WTC11 (cell line): ENCODE results near the gene GUCA1A. TPM values are rescaled to one million over a fixed set of nuclear protein-coding genes. Genes with fewer than 3 reads are reported as not detected.
A peak's percentile ranks its signal among the peaks of the same experiment; 100 is the strongest.

ENCODE experiments used
- ATAC-seq: fragments of 200-7000 bp; cut with Tn5 transposase; 2 replicates; pipeline ENCODE4 v1.10.0; 2021; ENCODE audit warnings: mild to moderate bottlenecking, moderate library complexity
- CTCF ChIA-PET: fragments of 300-600 bp; sonication (Branson Sonifier 250); formaldehyde crosslinking; loops from one replicate; lab custom pipeline; 2021; ENCODE audit warnings: antibody characterized with exemption; lab: Charles Lee
- POLR2A ChIA-PET: fragments of 350-600 bp; sonication (Branson Sonifier 250); formaldehyde crosslinking; loops from one replicate; lab custom pipeline; 2021; ENCODE audit warnings: antibody characterized with exemption; lab: Charles Lee
- DNase-seq: peaks from one replicate; pipeline ENCODE4 v3.0.0; 2021; ENCODE audit warnings: low spot score
- H3K27ac Mint-ChIP-seq: 2 replicates; pipeline ENCODE4 v1.8.0; 2021; ENCODE audit warnings: mixed read lengths
- H3K27me3 Mint-ChIP-seq: 2 replicates; pipeline ENCODE4 v1.8.0; 2021; ENCODE audit warnings: low read depth, mild to moderate bottlenecking, moderate library complexity, mixed read lengths
- H3K36me3 Mint-ChIP-seq: 2 replicates; pipeline ENCODE4 v1.8.0; 2021; ENCODE audit warnings: mixed read lengths
- H3K4me1 Mint-ChIP-seq: 2 replicates; pipeline ENCODE4 v1.8.0; 2022; ENCODE audit warnings: mixed read lengths
- H3K4me3 Mint-ChIP-seq: 2 replicates; pipeline ENCODE4 v1.8.0; 2021; ENCODE audit warnings: mild to moderate bottlenecking, moderate library complexity, mixed read lengths
- H3K9me3 Mint-ChIP-seq: 2 replicates; pipeline ENCODE4 v1.8.0; 2021; ENCODE audit warnings: mixed read lengths
- CBFB ChIP-seq: sonication (generic); formaldehyde crosslinking; IDR thresholded peaks from 2 replicates; pipeline ENCODE4 v1.8.1; 2022; ENCODE audit warnings: mild to moderate bottlenecking, low read depth, missing genetic modification reagents
- CREM ChIP-seq: sonication (generic); formaldehyde crosslinking; IDR thresholded peaks from 2 replicates; pipeline ENCODE4 v1.8.1; 2022; ENCODE audit warnings: mild to moderate bottlenecking, missing genetic modification reagents, moderate library complexity
- JAZF1 ChIP-seq: fragments of 250-450 bp; sonication (Bioruptor Pico); IDR thresholded peaks from 2 replicates; pipeline ENCODE4 v1.9.0; 2021; ENCODE audit warnings: moderate library complexity, mild to moderate bottlenecking, inconsistent platforms
- JUN ChIP-seq: sonication (generic); formaldehyde crosslinking; IDR thresholded peaks from 2 replicates; pipeline ENCODE4 v1.8.0; 2023; ENCODE audit warnings: mild to moderate bottlenecking, missing genetic modification reagents
- KAT7 ChIP-seq: sonication (generic); formaldehyde crosslinking; IDR thresholded peaks from 2 replicates; pipeline ENCODE4 v1.8.1; 2023; ENCODE audit warnings: missing genetic modification reagents, mild to moderate bottlenecking, borderline replicate concordance
- NR3C1 ChIP-seq: sonication (generic); formaldehyde crosslinking; conservative IDR thresholded peaks from 2 replicates; pipeline ENCODE4 v1.8.1; 2023; ENCODE audit warnings: low read depth, mild to moderate bottlenecking, missing genetic modification reagents
- SMAD3 ChIP-seq: sonication (generic); formaldehyde crosslinking; IDR thresholded peaks from 2 replicates; pipeline ENCODE4 v1.8.0; 2022; ENCODE audit warnings: missing genetic modification reagents, mild to moderate bottlenecking, borderline replicate concordance
- TEAD1 ChIP-seq: sonication (generic); formaldehyde crosslinking; IDR thresholded peaks from 2 replicates; pipeline ENCODE4 v1.8.0; 2022; ENCODE audit warnings: mild to moderate bottlenecking, missing genetic modification reagents
- ZBTB21 ChIP-seq: sonication (generic); formaldehyde crosslinking; IDR thresholded peaks from 2 replicates; pipeline ENCODE4 v1.8.1; 2023; ENCODE audit warnings: mild to moderate bottlenecking, missing genetic modification reagents, borderline replicate concordance
- ZNF263 ChIP-seq: sonication (generic); formaldehyde crosslinking; IDR thresholded peaks from 2 replicates; pipeline ENCODE4 v1.8.1; 2022; ENCODE audit warnings: low read depth, mild to moderate bottlenecking, moderate library complexity, missing genetic modification reagents
- ZNF317 ChIP-seq: sonication (generic); formaldehyde crosslinking; IDR thresholded peaks from 2 replicates; pipeline ENCODE4 v1.8.1; 2023; ENCODE audit warnings: low read depth, mild to moderate bottlenecking, moderate library complexity, missing genetic modification reagents, borderline replicate concordance
- ZNF416 ChIP-seq: fragments of 250-450 bp; sonication (Bioruptor Pico); IDR thresholded peaks from 2 replicates; pipeline ENCODE4 v1.9.0; 2021; ENCODE audit warnings: mild to moderate bottlenecking, inconsistent platforms
- ZNF423 ChIP-seq: fragments of 250-450 bp; sonication (Bioruptor Pico); IDR thresholded peaks from 2 replicates; pipeline ENCODE4 v2.1.2; 2022; ENCODE audit warnings: mild to moderate bottlenecking, moderate library complexity
- total RNA-seq: library from RNA; stranded (reverse); gene quantifications from 3 replicates; pipeline ENCODE4 v1.2.3, GENCODE V29; 2021
- TF ChIP-seq, protein P1 (sequence below): fragments of 200-600 bp; IDR thresholded peaks from 2 replicates; pipeline ENCODE4 v1.8.0; 2022; ENCODE audit warnings: antibody characterized with exemption
- TF ChIP-seq, protein P2 (sequence below): sonication (generic); formaldehyde crosslinking; IDR thresholded peaks from 2 replicates; pipeline ENCODE4 v1.8.0; 2022; ENCODE audit warnings: mild to moderate bottlenecking, missing genetic modification reagents
- TF ChIP-seq, protein P3 (sequence below): sonication (generic); formaldehyde crosslinking; IDR thresholded peaks from 2 replicates; pipeline ENCODE4 v1.8.1; 2022; ENCODE audit warnings: mild to moderate bottlenecking, moderate library complexity, missing genetic modification reagents
- TF ChIP-seq, protein P4 (sequence below): sonication (generic); formaldehyde crosslinking; IDR thresholded peaks from 2 replicates; pipeline ENCODE4 v1.8.1; 2023; ENCODE audit warnings: mild to moderate bottlenecking, missing genetic modification reagents
- TF ChIP-seq, protein P5 (sequence below): fragments of 250-450 bp; sonication (Bioruptor Pico); conservative IDR thresholded peaks from 2 replicates; pipeline ENCODE4 v1.9.0; 2021; ENCODE audit warnings: mild to moderate bottlenecking
- TF ChIP-seq, protein P6 (sequence below): sonication (generic); formaldehyde crosslinking; IDR thresholded peaks from 2 replicates; pipeline ENCODE4 v1.8.1; 2022; ENCODE audit warnings: low read depth, mild to moderate bottlenecking, moderate library complexity, missing genetic modification reagents, borderline replicate concordance

Gene GUCA1A
- total RNA-seq, 1 experiment from 2014 or later, result 10.9 TPM

DNA sequence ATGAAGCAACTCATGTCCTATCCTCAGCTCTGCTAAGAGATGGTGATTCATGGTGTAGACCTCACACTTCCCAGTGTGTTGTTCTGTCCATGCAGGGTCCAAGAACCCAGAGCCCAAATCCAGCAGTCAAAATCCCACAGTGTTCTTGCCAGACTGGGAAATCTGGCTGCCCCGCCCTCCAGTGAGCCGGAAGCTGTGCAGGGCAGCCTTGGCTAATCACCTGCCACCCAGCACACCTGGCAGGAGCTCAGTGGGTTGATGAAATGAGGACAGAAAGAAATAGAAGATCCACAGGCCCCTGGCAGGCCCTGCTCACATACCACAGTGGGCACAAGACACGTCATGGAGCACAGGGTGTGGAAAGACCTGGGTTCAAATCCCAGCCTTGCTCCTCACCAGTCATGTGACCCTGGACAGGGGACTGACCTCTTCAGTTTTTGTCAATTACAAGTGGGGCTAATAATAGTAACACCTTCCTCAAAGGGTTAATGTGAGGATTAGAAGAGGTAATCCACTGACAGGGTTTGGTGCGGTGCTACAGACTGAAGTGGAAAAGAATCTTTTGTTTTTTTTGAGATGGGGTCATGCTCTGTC, 13.6 kb upstream of the GUCA1A start:
- CTCF ChIA-PET, result interaction anchor here (0.6 to 1.3 kb wide), 2 partner anchors 55 to 655 kb away, joined by 3 to 5 read pairs; no protein-coding TSS in a partner anchor

DNA sequence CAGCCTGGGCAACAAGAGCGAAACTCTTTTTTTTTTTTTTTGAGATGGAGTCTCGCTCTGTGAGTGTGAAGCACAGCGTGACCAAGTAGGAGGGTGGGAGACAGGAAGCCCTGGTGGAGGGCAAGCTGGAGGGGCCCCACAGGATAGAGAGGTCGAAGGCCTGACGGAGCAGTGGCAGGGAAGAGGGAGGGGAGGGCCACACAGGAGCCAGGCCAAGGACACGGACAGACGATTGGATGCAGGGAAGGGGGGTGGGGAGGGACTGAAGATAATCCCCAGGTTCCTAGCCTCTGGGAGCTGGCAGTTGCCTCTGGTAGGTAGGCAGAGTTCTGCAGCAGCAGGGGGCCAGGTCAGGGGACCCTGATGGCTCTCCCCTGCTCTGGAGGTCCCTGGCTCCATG, 10.8 kb upstream of the GUCA1A start:
- DNase-seq (no peak), ATAC-seq (peak; percentile 6; the same call in 1 of the 2 replicates)
- H3K9me3 Mint-ChIP-seq, result no peaks in the 10 kb centered on the region
- H3K27me3 Mint-ChIP-seq, result peaks cover 32% of the 10 kb centered on the region
- H3K4me1 Mint-ChIP-seq, result peaks cover 58% of the 10 kb centered on the region
- no peaks in the 10 kb centered on the region for H3K36me3 Mint-ChIP-seq
- POLR2A ChIA-PET, result interaction anchor here (0.6 kb wide), 1 partner anchor 18 kb away, joined by 3 read pairs; no protein-coding TSS in a partner anchor
- no peak for TF ChIP-seq ZNF317 (CRISPR knock-in tag)
- no peak for TF ChIP-seq NR3C1 (CRISPR knock-in tag)
- TF ChIP-seq, protein P1, sequence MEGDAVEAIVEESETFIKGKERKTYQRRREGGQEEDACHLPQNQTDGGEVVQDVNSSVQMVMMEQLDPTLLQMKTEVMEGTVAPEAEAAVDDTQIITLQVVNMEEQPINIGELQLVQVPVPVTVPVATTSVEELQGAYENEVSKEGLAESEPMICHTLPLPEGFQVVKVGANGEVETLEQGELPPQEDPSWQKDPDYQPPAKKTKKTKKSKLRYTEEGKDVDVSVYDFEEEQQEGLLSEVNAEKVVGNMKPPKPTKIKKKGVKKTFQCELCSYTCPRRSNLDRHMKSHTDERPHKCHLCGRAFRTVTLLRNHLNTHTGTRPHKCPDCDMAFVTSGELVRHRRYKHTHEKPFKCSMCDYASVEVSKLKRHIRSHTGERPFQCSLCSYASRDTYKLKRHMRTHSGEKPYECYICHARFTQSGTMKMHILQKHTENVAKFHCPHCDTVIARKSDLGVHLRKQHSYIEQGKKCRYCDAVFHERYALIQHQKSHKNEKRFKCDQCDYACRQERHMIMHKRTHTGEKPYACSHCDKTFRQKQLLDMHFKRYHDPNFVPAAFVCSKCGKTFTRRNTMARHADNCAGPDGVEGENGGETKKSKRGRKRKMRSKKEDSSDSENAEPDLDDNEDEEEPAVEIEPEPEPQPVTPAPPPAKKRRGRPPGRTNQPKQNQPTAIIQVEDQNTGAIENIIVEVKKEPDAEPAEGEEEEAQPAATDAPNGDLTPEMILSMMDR, result no peak
- no peak for TF ChIP-seq SMAD3 (CRISPR knock-in tag)
- TF ChIP-seq ZNF416 (CRISPR knock-in tag), result no peak
- TF ChIP-seq TEAD1 (CRISPR knock-in tag), result no peak
- TF ChIP-seq, protein P2, sequence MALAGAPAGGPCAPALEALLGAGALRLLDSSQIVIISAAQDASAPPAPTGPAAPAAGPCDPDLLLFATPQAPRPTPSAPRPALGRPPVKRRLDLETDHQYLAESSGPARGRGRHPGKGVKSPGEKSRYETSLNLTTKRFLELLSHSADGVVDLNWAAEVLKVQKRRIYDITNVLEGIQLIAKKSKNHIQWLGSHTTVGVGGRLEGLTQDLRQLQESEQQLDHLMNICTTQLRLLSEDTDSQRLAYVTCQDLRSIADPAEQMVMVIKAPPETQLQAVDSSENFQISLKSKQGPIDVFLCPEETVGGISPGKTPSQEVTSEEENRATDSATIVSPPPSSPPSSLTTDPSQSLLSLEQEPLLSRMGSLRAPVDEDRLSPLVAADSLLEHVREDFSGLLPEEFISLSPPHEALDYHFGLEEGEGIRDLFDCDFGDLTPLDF, result no peak
- no peak for TF ChIP-seq JUN (CRISPR knock-in tag)
- TF ChIP-seq, protein P3, sequence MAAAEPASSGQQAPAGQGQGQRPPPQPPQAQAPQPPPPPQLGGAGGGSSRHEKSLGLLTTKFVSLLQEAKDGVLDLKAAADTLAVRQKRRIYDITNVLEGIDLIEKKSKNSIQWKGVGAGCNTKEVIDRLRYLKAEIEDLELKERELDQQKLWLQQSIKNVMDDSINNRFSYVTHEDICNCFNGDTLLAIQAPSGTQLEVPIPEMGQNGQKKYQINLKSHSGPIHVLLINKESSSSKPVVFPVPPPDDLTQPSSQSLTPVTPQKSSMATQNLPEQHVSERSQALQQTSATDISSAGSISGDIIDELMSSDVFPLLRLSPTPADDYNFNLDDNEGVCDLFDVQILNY (CRISPR knock-in tag), result no peak
- no peak for TF ChIP-seq ZBTB21
- no peak for TF ChIP-seq CREM (CRISPR knock-in tag)
- TF ChIP-seq, protein P4, sequence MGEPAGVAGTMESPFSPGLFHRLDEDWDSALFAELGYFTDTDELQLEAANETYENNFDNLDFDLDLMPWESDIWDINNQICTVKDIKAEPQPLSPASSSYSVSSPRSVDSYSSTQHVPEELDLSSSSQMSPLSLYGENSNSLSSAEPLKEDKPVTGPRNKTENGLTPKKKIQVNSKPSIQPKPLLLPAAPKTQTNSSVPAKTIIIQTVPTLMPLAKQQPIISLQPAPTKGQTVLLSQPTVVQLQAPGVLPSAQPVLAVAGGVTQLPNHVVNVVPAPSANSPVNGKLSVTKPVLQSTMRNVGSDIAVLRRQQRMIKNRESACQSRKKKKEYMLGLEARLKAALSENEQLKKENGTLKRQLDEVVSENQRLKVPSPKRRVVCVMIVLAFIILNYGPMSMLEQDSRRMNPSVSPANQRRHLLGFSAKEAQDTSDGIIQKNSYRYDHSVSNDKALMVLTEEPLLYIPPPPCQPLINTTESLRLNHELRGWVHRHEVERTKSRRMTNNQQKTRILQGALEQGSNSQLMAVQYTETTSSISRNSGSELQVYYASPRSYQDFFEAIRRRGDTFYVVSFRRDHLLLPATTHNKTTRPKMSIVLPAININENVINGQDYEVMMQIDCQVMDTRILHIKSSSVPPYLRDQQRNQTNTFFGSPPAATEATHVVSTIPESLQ, result no peak
- no peak for TF ChIP-seq JAZF1 (CRISPR knock-in tag)
- no peak for TF ChIP-seq ZNF263 (CRISPR knock-in tag)
- TF ChIP-seq CBFB (CRISPR knock-in tag), result no peak
- no peak for TF ChIP-seq ZNF423 (CRISPR knock-in tag)
- TF ChIP-seq, protein P5, sequence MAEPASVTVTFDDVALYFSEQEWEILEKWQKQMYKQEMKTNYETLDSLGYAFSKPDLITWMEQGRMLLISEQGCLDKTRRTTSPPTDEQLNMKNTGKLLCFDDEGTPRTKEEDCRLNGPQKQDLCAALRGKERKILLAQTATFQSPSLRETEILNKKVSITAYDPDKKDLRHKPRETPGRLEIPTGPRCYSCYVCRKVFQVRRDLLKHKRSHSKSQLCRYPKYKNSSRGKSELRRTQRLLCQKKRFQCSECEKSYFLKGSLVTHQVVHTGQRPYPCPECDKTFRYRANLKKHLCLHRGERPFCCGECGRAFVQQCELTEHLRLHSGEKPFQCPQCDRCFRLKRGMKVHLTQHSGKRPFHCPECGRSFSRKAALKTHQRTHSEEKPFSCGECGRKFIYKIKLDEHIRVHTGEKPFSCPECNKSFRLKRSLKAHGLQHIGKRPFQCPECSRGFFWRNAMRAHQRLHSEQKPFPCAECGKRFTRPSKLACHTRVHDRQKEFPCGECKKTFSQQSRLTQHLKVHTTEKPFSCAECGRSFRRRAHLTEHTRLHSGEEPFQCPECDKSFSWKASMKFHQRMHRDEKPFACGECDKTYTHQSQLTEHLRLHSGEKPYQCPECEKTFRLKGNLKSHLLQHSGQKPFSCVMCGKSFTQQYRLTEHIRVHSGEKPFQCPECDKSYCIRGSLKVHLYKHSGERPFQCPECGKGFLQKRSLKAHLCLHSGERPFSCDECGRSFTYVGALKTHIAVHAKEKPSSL (CRISPR knock-in tag), result no peak
- TF ChIP-seq KAT7, result no peak
- CTCF ChIA-PET, result interaction anchor here (0.6 to 5.9 kb wide), 4 partner anchors 26 to 281 kb away, joined by 3 to 46 read pairs (median 24); no protein-coding TSS in a partner anchor
- no peak overlapping the region for H3K4me3 Mint-ChIP-seq
- H3K27ac Mint-ChIP-seq, result no peak overlapping the region

More for the DNA sequence above, 13.6 kb upstream of the GUCA1A start:
- no peak overlapping the region for H3K27ac Mint-ChIP-seq
- DNase-seq (no peak), ATAC-seq (no peak)
- H3K4me1 Mint-ChIP-seq, result peaks cover 43% of the 10 kb centered on the region
- H3K4me3 Mint-ChIP-seq, result no peak overlapping the region
- H3K36me3 Mint-ChIP-seq, result no peaks in the 10 kb centered on the region
- no peaks in the 10 kb centered on the region for H3K9me3 Mint-ChIP-seq
- H3K27me3 Mint-ChIP-seq, result peaks cover 40% of the 10 kb centered on the region
- TF ChIP-seq, protein P6, sequence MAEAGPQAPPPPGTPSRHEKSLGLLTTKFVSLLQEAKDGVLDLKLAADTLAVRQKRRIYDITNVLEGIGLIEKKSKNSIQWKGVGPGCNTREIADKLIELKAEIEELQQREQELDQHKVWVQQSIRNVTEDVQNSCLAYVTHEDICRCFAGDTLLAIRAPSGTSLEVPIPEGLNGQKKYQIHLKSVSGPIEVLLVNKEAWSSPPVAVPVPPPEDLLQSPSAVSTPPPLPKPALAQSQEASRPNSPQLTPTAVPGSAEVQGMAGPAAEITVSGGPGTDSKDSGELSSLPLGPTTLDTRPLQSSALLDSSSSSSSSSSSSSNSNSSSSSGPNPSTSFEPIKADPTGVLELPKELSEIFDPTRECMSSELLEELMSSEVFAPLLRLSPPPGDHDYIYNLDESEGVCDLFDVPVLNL (CRISPR knock-in tag), result no peak
- TF ChIP-seq JUN (CRISPR knock-in tag) (no peak), SMAD3 (CRISPR knock-in tag) (no peak)
- POLR2A ChIA-PET, result no interaction called here
